CD4-positive, CD25-positive, alpha-beta regulatory T cell (primary cell): Measurements from ENCODE around the gene JAK1. TPM values are rescaled to one million over a fixed set of nuclear protein-coding genes. Genes with fewer than 3 reads are reported as not detected.

ENCODE experiments used
- ATAC-seq, 2 donors: fragments of 150-1000 bp; cut with Tn5 transposase; one replicate each; pipeline ENCODE4 v1.10.0; 2021; ENCODE audit warnings: low read depth in 2 of 2, moderate number of reproducible peaks in 2 of 2, moderate library complexity in 1 of 2
- DNase-seq, 3 donors: peaks; one replicate each; pipeline versions ENCODE4 v3.0.0 to v3.0.0-alpha.2; 2012 to 2022; ENCODE audit warnings: mixed read lengths in 1 of 3
- H3K27ac ChIP-seq: one replicate; pipeline ENCODE4 v1.7.0; 2013; ENCODE audit warnings: mild to moderate bottlenecking, low read length; ENCODE audit not compliant: insufficient read depth, poor library complexity, severe bottlenecking
- H3K27me3 ChIP-seq: one replicate; pipeline ENCODE4 v1.7.0; 2013; ENCODE audit warnings: low read length; ENCODE audit not compliant: control insufficient read depth, insufficient read depth
- H3K36me3 ChIP-seq: one replicate; pipeline ENCODE4 v1.7.0; 2013; ENCODE audit warnings: mild to moderate bottlenecking, low read length, moderate library complexity; ENCODE audit not compliant: control insufficient read depth, insufficient read depth
- H3K4me1 ChIP-seq: 2 replicates; pipeline ENCODE4 v1.7.0; 2013; ENCODE audit warnings: mild to moderate bottlenecking, low read length; ENCODE audit not compliant: insufficient read depth, control insufficient read depth, poor library complexity, severe bottlenecking
- H3K4me3 ChIP-seq: one replicate; pipeline ENCODE4 v1.7.0; 2013; ENCODE audit warnings: low read depth, mild to moderate bottlenecking, low read length, moderate library complexity
- H3K9me3 ChIP-seq, 2 experiments: 1 replicate in 1 of 2; 2 replicates in 1 of 2; pipeline ENCODE4 v1.7.0; 2013; ENCODE audit warnings: low read length in 2 of 2, mild to moderate bottlenecking in 1 of 2, moderate library complexity in 1 of 2; ENCODE audit not compliant: control insufficient read depth in 2 of 2
- H3K27ac Mint-ChIP-seq, 3 donors: one replicate each; pipeline ENCODE4 v1.8.0; 2020 to 2022; ENCODE audit warnings: mild to moderate bottlenecking in 3 of 3, mixed read lengths in 3 of 3, moderate library complexity in 2 of 3
- H3K27me3 Mint-ChIP-seq: one replicate; pipeline ENCODE4 v1.8.0; 2022; ENCODE audit warnings: mild to moderate bottlenecking, mixed read lengths
- H3K36me3 Mint-ChIP-seq: one replicate; pipeline ENCODE4 v1.8.0; 2020; ENCODE audit warnings: mixed read lengths
- H3K4me1 Mint-ChIP-seq, 4 donors: one replicate each; pipeline ENCODE4 v1.8.0; 2020 to 2022; ENCODE audit warnings: mixed read lengths in 4 of 4, mild to moderate bottlenecking in 1 of 4
- H3K4me3 Mint-ChIP-seq, 4 donors: one replicate each; pipeline ENCODE4 v1.8.0; 2020 to 2022; ENCODE audit warnings: mild to moderate bottlenecking in 4 of 4, mixed read lengths in 4 of 4, moderate library complexity in 3 of 4
- H3K9me3 Mint-ChIP-seq, 7 donors: one replicate each; pipeline ENCODE4 v1.8.0; 2020 to 2022; ENCODE audit warnings: mixed read lengths in 7 of 7, mild to moderate bottlenecking in 3 of 7, moderate library complexity in 2 of 7
- polyA plus RNA-seq, 4 donors: library from polyadenylated mRNA; unstranded; fragments of 300-500 nt; fragmentation: Illumina TruSeq; gene quantifications; one replicate each; pipeline ENCODE4 v1.2.3, GENCODE V29; 2021
- total RNA-seq: library from RNA; stranded (reverse); gene quantifications from one replicate; pipeline ENCODE4 v1.2.3, GENCODE V29; 2022

The JAK1 gene
- total and polyA plus RNA-seq, 5 donors from 2014 or later: 215 to 333 (median 229) TPM

DNA sequence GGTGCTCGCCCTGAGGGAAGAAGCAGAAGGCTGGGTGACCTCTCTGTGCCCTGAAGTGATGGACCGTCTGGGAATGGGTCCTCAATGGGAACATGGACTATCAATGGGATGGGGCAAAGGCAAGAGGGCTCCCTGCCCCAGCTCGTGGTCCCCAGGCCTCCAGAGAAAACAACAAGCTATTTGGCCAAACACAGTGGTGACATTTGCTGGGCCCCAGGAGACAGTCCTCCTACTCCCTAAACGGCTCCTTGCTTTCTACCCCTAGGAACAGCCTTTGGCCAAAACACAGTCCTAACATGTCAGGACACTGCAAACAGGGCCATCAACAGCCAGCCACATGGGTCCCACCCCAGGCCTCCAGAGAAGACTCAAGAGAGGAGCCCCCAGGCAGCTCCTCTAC is 118.7 kb downstream of the JAK1 start:
- ATAC-seq (no peak), DNase-seq (no peak)
- Mint-ChIP-seq H3K36me3 (peaks cover 49% of the 10 kb centered on the region), H3K4me3 (no peak overlapping the region), H3K4me1 (peaks cover 0 to 2% (median 0%) of the 10 kb centered on the region in 4 donors), H3K9me3 (no peaks in the 10 kb centered on the region), H3K27ac (peak overlapping the region in 2 of 3 donors; percentile 32 to 67), H3K27me3 (no peaks in the 10 kb centered on the region)
- Histone ChIP-seq H3K27me3 (no peaks in the 10 kb centered on the region), H3K9me3 (no peaks in the 10 kb centered on the region), H3K4me3 (no peak overlapping the region), H3K27ac (no peak overlapping the region), H3K4me1 (no peaks in the 10 kb centered on the region), H3K36me3 (peaks cover 99% of the 10 kb centered on the region)

DNA sequence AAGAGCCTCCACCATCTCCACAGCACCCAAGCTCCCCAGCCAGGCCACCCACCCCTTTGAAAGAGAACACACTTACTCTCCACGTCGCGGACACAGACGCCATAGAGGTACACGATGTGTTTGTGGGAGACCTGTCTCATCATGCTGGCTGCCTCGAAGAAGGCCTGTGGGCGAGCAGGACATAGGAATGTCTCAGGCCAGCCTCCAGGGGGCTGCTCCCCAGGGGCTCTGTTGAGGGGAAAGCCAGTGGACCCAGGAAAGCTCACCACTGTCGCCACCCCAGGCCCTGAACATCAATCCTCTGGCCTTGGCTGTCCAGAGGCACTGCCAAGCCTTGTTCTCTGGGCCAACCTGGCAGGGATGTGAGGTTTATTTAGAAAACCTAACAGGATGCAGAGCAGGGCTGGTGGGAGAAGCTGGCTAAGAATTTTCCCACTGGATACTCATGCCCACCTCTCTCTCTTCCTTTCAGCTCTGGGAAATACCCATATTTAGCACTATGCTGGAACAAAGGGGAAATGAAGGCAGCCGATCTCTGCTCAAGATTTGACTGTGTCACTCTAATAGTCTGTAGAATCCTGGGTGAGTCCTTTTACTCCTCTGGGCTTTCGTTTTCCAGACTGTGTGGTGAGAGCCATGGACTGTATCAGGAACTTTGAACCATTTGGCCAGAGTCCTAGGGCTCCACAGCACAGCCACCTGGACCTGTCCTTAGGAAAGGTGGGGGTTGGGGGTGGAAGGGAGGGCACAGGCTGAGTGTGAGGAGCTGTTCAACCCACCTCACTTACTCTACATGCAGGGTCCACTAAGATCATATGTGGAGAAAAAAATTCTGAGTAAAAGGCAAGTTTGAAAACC is 119.5 kb downstream of the JAK1 start:
- H3K36me3 Mint-ChIP-seq: peaks cover 45% of the 10 kb centered on the region

DNA sequence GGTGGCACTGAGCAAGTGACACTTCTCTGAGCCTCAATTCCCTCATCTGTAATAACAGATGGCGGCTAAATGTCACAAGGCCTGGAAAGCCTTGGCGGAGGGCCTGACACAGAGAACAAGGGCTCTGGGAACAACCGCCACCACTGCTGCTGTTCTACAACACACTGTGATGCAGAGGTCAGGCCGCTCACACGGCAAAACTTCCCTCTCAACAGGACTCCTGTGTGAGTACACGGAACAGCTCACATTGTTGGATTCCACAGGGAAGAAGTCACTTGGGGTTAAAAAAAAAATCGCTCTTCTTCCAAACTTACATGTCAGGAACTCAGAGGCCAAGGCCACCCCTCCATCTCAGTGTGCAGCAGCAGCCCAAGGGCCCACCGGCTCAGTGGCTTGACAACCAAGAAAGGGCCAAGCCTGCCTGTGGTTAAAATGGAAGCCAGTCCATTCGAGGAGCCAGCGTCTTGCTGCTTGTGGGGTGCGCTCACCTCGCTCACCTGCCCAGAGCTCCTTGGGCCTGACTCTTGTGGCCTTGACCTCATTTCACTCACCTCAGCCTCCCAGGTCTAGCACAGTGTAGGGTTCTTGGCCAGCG is 120.4 kb downstream of the JAK1 start:
- Mint-ChIP-seq H3K4me3 (peak overlapping the region in 1 of 4 donors; percentile 87), H3K27ac (peak overlapping the region; percentile 66 to 71 (median 67)), H3K27me3 (no peaks in the 10 kb centered on the region), H3K9me3 (no peaks in the 10 kb centered on the region), H3K4me1 (peaks cover 0 to 2% (median 0%) of the 10 kb centered on the region in 4 donors), H3K36me3 (peaks cover 49% of the 10 kb centered on the region)
- no peak for ATAC-seq
- no peaks in the 10 kb centered on the region for H3K9me3 ChIP-seq
- H3K4me1 ChIP-seq: no peaks in the 10 kb centered on the region
- no peak for DNase-seq
- no peaks in the 10 kb centered on the region for H3K27me3 ChIP-seq
- H3K27ac ChIP-seq: no peak overlapping the region
- peaks cover 93% of the 10 kb centered on the region for H3K36me3 ChIP-seq
- no peak overlapping the region for H3K4me3 ChIP-seq

More for the DNA sequence above, 119.5 kb downstream of the JAK1 start:
- no peak for ATAC-seq
- Histone ChIP-seq H3K4me3 (no peak overlapping the region), H3K36me3 (peaks cover 94% of the 10 kb centered on the region), H3K4me1 (no peaks in the 10 kb centered on the region), H3K27me3 (no peaks in the 10 kb centered on the region), H3K27ac (no peak overlapping the region), H3K9me3 (no peaks in the 10 kb centered on the region)
- H3K4me1 Mint-ChIP-seq: peaks cover 0 to 2% (median 0%) of the 10 kb centered on the region in 4 donors
- no peak for DNase-seq
- no peaks in the 10 kb centered on the region for H3K27me3 Mint-ChIP-seq
- H3K27ac Mint-ChIP-seq: peak overlapping the region; percentile 66 to 71 (median 67)
- H3K9me3 Mint-ChIP-seq: no peaks in the 10 kb centered on the region
- H3K4me3 Mint-ChIP-seq: no peak overlapping the region

DNA sequence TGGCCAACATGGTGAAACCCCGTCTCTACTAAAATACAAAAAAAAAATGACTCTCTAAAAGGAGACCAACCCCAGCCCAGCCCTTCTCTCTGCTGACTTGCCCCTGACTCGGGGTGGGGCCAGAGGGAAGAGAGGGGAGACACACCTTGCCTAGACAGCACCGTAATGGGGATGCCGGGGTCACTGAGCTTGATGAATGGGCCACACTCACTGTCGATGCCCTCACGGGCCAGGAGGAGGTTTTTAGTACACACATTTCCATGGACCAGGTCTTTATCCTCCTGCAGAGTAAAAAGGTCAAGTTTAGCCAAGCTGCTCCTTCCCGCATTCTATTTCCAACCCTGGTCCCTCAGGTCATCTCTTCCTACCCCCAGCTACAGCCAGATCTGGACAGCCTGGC is 121.7 kb downstream of the JAK1 start:
- no peaks in the 10 kb centered on the region for H3K27me3 ChIP-seq
- Mint-ChIP-seq H3K4me3 (no peak overlapping the region), H3K9me3 (no peaks in the 10 kb centered on the region), H3K27me3 (no peaks in the 10 kb centered on the region), H3K27ac (peak overlapping the region in 2 of 3 donors; percentile 7 to 65), H3K36me3 (peaks cover 46% of the 10 kb centered on the region), H3K4me1 (peaks cover 0 to 2% (median 0%) of the 10 kb centered on the region in 4 donors)
- no peak for ATAC-seq
- no peaks in the 10 kb centered on the region for H3K9me3 ChIP-seq
- H3K36me3 ChIP-seq: peaks cover 94% of the 10 kb centered on the region
- H3K4me3 ChIP-seq: no peak overlapping the region
- no peaks in the 10 kb centered on the region for H3K4me1 ChIP-seq
- no peak for DNase-seq
- no peak overlapping the region for H3K27ac ChIP-seq

DNA sequence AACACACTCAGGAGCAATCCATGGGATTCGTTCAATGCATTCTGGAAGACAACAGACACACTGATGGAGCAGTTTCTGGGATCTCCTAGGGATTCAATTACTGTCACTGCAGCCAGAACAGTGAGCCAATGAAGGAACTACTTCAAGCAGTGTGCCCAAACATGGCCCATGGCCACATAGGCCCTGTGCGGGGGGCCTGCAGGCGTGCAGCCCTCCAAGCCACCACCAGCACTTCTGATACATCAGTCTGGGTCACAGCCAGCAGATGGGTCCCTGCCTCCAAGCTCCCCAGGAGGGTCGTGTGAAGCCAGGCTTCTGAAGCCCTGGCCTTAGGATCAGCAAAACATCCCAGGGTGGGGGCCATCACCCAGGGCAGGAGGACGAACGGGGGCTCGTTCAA is 122.2 kb downstream of the JAK1 start:
- Histone ChIP-seq H3K9me3 (no peaks in the 10 kb centered on the region), H3K27me3 (no peaks in the 10 kb centered on the region), H3K4me1 (no peaks in the 10 kb centered on the region), H3K36me3 (peaks cover 94% of the 10 kb centered on the region), H3K27ac (no peak overlapping the region), H3K4me3 (no peak overlapping the region)
- H3K27me3 Mint-ChIP-seq: no peaks in the 10 kb centered on the region
- H3K36me3 Mint-ChIP-seq: peaks cover 46% of the 10 kb centered on the region
- H3K4me3 Mint-ChIP-seq: no peak overlapping the region
- H3K9me3 Mint-ChIP-seq: no peaks in the 10 kb centered on the region
- peaks cover 0 to 2% (median 0%) of the 10 kb centered on the region in 4 donors for H3K4me1 Mint-ChIP-seq
- H3K27ac Mint-ChIP-seq: peak overlapping the region in 2 of 3 donors; percentile 20 to 69
- ATAC-seq: no peak
- DNase-seq: no peak

DNA sequence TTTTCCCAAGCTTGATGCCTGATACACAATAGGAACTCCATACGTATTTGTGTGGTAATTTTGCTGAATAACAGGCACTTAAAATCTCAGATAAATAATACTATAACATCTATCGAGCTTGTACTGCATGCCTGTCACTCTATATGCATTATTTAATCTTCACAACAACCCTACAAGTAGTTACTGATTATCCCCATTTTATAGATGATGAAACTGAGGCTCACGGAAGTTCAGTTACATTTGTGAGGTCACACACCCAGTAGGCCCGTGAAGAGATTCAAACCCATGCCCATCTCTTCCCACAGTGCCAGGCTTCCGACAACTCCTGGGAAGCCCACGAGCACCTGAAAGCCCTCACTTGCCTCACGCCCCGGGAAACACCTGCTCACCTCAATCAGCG is 122.7 kb downstream of the JAK1 start:
- no peak for ATAC-seq
- Mint-ChIP-seq H3K9me3 (no peaks in the 10 kb centered on the region), H3K27ac (peak overlapping the region in 2 of 3 donors; percentile 20 to 69), H3K27me3 (no peaks in the 10 kb centered on the region), H3K4me3 (no peak overlapping the region), H3K36me3 (peaks cover 46% of the 10 kb centered on the region), H3K4me1 (peaks cover 0 to 2% (median 0%) of the 10 kb centered on the region in 4 donors)
- no peak for DNase-seq
- Histone ChIP-seq H3K9me3 (no peaks in the 10 kb centered on the region), H3K4me3 (no peak overlapping the region), H3K4me1 (no peaks in the 10 kb centered on the region), H3K27me3 (no peaks in the 10 kb centered on the region), H3K36me3 (peaks cover 91% of the 10 kb centered on the region), H3K27ac (no peak overlapping the region)

DNA sequence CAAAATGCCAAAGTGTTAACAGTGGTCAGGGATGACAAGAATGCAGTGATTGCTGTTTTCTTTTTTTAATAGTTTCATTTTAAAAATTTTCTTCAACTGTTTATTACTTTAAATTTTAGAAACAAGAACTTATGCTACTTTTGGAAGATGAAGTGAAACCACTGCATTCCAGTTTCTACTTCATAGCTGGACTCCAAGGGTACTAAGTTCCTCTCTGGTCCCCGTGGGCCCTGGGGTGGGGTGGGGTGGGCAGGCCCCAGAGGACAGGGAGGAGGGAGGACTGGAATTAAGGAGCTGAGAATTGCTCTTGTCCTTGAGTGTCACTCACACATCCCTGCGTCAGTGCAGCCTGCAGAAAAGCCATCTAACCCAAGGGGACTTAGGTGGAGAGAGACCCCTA is 124.1 kb downstream of the JAK1 start:
- H3K4me1 ChIP-seq: no peaks in the 10 kb centered on the region
- Mint-ChIP-seq H3K27ac (no peak overlapping the region), H3K4me3 (no peak overlapping the region), H3K27me3 (no peaks in the 10 kb centered on the region), H3K36me3 (peaks cover 53% of the 10 kb centered on the region), H3K4me1 (peaks cover 0 to 2% (median 0%) of the 10 kb centered on the region in 4 donors), H3K9me3 (no peaks in the 10 kb centered on the region)
- ATAC-seq (no peak), DNase-seq (no peak)
- no peaks in the 10 kb centered on the region for H3K9me3 ChIP-seq
- H3K27ac ChIP-seq: no peak overlapping the region
- no peak overlapping the region for H3K4me3 ChIP-seq
- H3K36me3 ChIP-seq: peaks cover 91% of the 10 kb centered on the region
- no peaks in the 10 kb centered on the region for H3K27me3 ChIP-seq
